ENCODE results near the gene EBLN2.

EBLN2 gene

DNA sequence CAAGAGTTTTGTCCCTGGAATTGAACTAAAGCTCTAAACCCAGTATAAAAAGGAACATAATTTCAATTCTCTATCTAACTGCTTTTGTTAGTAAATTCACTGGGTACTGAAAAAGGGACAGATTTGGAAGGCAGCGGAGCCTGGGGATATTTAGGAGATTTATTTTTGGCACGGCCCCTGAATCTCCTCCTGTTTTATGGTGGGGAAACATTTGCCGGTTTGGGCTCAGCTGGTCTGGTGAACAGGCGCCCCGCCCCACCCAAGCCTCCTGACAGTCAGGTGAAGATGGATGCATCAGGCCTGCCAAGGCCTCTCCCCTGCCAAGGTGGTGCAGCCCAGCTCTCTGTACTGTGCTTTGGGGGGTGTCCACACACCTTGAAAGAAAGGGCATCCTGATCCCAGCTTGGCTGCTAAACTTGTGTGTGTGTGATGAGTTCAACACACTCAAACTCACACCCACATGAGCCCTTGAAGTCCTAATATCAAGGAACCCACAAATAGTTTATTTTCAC is 46.3 kb downstream of the EBLN2 start:
- no peak for DNase-seq (ENCODE audit: low read depth)

- no peak for DNase-seq (ENCODE audit: low read depth)
Observed at GRCh38 chr3:73108750-73109149, 47.3 kb downstream of the EBLN2 start.

- DNase-seq (ENCODE audit: low read depth): no peak
Observed at GRCh38 chr3:73110530-73110929, 49.1 kb downstream of the EBLN2 start.
